Measurements from ENCODE around the gene HOXA6. TPM values are rescaled to one million over a fixed set of nuclear protein-coding genes. Genes with fewer than 3 reads are reported as not detected.

Gene HOXA6
- total and polyA plus RNA-seq, 2 donors (not counting 3 experiments of a cell fraction or from before 2014, with no cell fraction given), result 10.0 to 20.7 TPM

DNA sequence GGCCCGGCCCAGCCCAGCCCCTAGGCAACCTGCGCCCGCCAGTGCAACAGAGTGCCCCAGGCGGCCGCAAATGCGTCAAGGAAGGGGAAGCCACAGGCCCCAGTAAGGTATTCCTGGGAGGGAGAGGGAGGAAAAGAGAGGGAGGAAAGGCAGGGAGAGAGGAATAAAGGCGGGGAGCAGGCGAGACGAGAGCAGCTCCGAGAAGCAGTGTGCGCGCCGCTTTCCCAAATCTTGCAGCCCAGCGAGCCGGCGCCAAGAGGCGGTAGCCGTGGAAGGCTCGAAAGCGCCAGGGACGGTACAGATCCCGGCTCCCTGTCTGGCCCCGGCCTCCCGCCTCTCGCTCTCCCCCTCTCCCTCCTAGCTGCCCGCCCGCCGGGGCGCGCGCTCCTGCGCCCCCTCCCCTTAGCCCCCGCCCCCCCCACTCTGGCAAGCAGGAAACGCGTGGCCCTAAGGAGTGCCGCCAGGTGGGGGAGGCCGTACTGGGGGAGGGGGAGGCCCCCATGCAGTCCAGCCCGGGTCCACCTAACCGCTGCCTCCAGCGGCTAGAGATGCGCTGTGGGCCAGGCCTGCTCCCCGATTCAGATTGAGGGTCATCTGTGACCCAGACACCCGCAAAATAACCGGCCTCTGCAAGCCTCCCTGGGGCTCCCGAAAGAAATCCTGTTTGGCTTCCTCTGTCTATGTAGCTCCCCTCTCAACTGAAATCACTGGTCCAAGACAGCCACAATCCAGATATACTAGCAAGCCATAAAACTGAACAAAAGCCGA is 22.3 kb upstream of the HOXA6 start:
- FAIRE-seq, result no peak
- TF ChIP-seq MYC (IDR thresholded peaks at IDR 0.05; ENCODE audit: low read depth, low read length) (peak; percentile 42), GATA2 (IDR thresholded peaks at IDR 0.05; ENCODE audit: insufficient read depth, insufficient read length, low read depth, low read length) (no peak), FOS (IDR thresholded peaks at IDR 0.05; ENCODE audit: borderline replicate concordance, insufficient read depth, low read length) (no peak)
- intact Hi-C loops (cut with micrococcal nuclease), result loop anchor here (2.0 kb wide), 1 partner anchor 51 kb away; no protein-coding TSS in a partner anchor

DNA sequence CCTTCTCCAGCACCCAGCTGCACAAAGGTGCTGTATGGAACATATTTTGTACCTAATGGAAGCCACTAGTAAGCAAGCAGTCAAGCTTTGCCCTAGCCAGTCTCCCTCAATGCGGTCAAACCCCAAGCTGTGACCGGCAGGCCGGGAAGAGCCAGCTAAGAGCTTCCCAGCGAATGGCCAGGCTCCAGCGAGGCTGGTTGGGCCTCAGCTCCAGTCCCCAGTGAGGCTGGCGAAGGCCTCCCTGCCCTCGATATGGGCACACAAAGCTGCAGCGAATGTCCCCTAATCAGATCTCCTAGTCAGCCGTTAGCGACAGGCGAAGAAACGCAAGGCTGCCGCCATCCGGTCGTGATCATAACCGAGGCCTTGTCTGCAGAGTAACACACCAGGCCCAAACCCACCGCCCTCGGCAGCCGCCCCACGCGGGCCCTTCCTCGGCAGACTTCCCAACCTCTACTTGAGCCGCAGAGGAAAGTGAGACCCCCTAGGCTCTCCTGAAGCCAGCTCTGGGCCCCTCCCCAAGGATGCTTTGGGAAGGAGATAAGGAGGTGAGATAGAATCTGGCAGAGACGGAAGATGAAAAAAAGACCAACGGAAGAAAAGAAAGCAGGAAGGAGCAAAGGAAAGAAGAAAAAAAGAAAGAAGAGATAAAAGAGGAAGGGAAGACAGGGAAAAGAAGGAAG is 20.8 kb upstream of the HOXA6 start:
- no peak overlapping the region for H2AFZ ChIP-seq (ENCODE audit: low read depth, low read length)
- H3K4me1 ChIP-seq (ENCODE audit: control insufficient read depth, extremely low read depth, insufficient read depth, low read length), result peaks cover 45% of the 10 kb centered on the region
- H3K27me3 ChIP-seq (ENCODE audit: control insufficient read depth in 2 of 2, insufficient read depth in 2 of 2, low read length in 2 of 2), result no peaks in the 10 kb centered on the region
- peak overlapping the region; percentile 91 for H3K27ac ChIP-seq (ENCODE audit: insufficient read depth, low read depth, low read length)
- POLR2A ChIA-PET, result interaction anchor here (0.5 to 1.9 kb wide), 8 partner anchors 9 to 499 kb away, joined by 3 to 6 read pairs (median 4); partner anchors contain the start of genes HOXA11 and HOXA3
- peaks cover 0 to 5% of the 10 kb centered on the region in 2 experiments for H3K36me3 ChIP-seq (ENCODE audit: control insufficient read depth in 2 of 2, extremely low read depth in 1 of 2, insufficient read depth in 2 of 2, low read length in 2 of 2)
- TF ChIP-seq, protein P1, sequence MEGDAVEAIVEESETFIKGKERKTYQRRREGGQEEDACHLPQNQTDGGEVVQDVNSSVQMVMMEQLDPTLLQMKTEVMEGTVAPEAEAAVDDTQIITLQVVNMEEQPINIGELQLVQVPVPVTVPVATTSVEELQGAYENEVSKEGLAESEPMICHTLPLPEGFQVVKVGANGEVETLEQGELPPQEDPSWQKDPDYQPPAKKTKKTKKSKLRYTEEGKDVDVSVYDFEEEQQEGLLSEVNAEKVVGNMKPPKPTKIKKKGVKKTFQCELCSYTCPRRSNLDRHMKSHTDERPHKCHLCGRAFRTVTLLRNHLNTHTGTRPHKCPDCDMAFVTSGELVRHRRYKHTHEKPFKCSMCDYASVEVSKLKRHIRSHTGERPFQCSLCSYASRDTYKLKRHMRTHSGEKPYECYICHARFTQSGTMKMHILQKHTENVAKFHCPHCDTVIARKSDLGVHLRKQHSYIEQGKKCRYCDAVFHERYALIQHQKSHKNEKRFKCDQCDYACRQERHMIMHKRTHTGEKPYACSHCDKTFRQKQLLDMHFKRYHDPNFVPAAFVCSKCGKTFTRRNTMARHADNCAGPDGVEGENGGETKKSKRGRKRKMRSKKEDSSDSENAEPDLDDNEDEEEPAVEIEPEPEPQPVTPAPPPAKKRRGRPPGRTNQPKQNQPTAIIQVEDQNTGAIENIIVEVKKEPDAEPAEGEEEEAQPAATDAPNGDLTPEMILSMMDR (IDR thresholded peaks at IDR 0.05; ENCODE audit: extremely low read depth in 1 of 2, insufficient read depth in 1 of 2, low read depth in 1 of 2, low read length in 2 of 2), result peak in 1 of 2 donors; percentile 6
- TF ChIP-seq JUN (IDR thresholded peaks at IDR 0.05; ENCODE audit: borderline replicate concordance, insufficient read depth, insufficient read length, low read depth), result no peak
- no peak for TF ChIP-seq MYC (IDR thresholded peaks at IDR 0.05; ENCODE audit: low read depth, low read length)
- no peak for TF ChIP-seq POLR2AphosphoS5 (IDR thresholded peaks at IDR 0.05; ENCODE audit: insufficient read depth, low read depth, low read length)
- peak; percentile 52 for TF ChIP-seq GATA2 (IDR thresholded peaks at IDR 0.05; ENCODE audit: insufficient read depth, insufficient read length, low read depth, low read length)
- TF ChIP-seq EZH2 (IDR thresholded peaks at IDR 0.05; ENCODE audit: borderline replicate concordance, low read depth, low read length, severe bottlenecking), result no peak
- TF ChIP-seq, protein P2, sequence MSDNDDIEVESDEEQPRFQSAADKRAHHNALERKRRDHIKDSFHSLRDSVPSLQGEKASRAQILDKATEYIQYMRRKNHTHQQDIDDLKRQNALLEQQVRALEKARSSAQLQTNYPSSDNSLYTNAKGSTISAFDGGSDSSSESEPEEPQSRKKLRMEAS (IDR thresholded peaks at IDR 0.05; ENCODE audit: insufficient read depth, insufficient read length), result no peak
- TSS peak; percentile 0 for BruUV-seq (replicated peaks)
- dilution Hi-C loops (cut with MboI; ENCODE audit: extremely low pct_ligation_motif_present, low sequenced_read_pairs) (loop anchor here (10.0 to 25.0 kb wide), 3 partner anchors 314 to 981 kb away; no protein-coding TSS in a partner anchor), intact Hi-C loops (cut with micrococcal nuclease) (loop anchor here (2.0 kb wide), 1 partner anchor 50 kb away; no protein-coding TSS in a partner anchor)
- peak; percentile 73 for FAIRE-seq
- H3K79me2 ChIP-seq (ENCODE audit: control insufficient read depth, insufficient read depth, low read length), result peaks cover 98% of the 10 kb centered on the region
- H3K4me3 ChIP-seq (replicated peaks in 1 of 3; ENCODE audit: insufficient read depth in 1 of 3, low read depth in 1 of 3, low read length in 3 of 3), result peak overlapping the region; percentile 44 to 98 (median 63)
- peak overlapping the region; percentile 85 for H3K9ac ChIP-seq (replicated peaks; ENCODE audit: extremely low read depth, insufficient read depth, low read length)
- H3K9me3 ChIP-seq (replicated peaks; ENCODE audit: control insufficient read depth, insufficient read depth, low read length), result no peaks in the 10 kb centered on the region
- no peaks in the 10 kb centered on the region for H3K9me1 ChIP-seq (replicated peaks; ENCODE audit: control insufficient read depth, extremely low read depth, insufficient read depth, low read length)
- H4K20me1 ChIP-seq (replicated peaks; ENCODE audit: control insufficient read depth, extremely low read depth, insufficient read depth, low read length), result no peaks in the 10 kb centered on the region
- DNase-seq (ENCODE audit: low read depth, low spot score), result peak; percentile 84
- H3K4me2 ChIP-seq (ENCODE audit: insufficient read depth, low read length), result peak overlapping the region; percentile 70
- CTCF ChIA-PET, result interaction anchor here (0.8 to 7.4 kb wide), 11 partner anchors 9 to 799 kb away, joined by 3 to 86 read pairs (median 5); partner anchors contain the start of genes HOXA3, HOXA5 and HOXA6

More for the DNA sequence above, 22.3 kb upstream of the HOXA6 start:
- POLR2A ChIA-PET, result interaction anchor here (1.9 kb wide), 1 partner anchor 16 kb away, joined by 6 read pairs; the partner anchor contains the start of gene HOXA11
- no peaks in the 10 kb centered on the region for H3K9me1 ChIP-seq (replicated peaks; ENCODE audit: control insufficient read depth, extremely low read depth, insufficient read depth, low read length)
- H3K4me1 ChIP-seq (ENCODE audit: control insufficient read depth, extremely low read depth, insufficient read depth, low read length), result peaks cover 50% of the 10 kb centered on the region
- peak overlapping the region; percentile 98 for H3K4me2 ChIP-seq (ENCODE audit: insufficient read depth, low read length)
- BruUV-seq (replicated peaks), result no TSS peak
- no peaks in the 10 kb centered on the region for H3K27me3 ChIP-seq (ENCODE audit: control insufficient read depth in 2 of 2, insufficient read depth in 2 of 2, low read length in 2 of 2)
- H3K9me3 ChIP-seq (replicated peaks; ENCODE audit: control insufficient read depth, insufficient read depth, low read length), result no peaks in the 10 kb centered on the region
- CTCF ChIA-PET, result interaction anchor here (1.0 to 7.4 kb wide), 8 partner anchors 8 to 30 kb away, joined by 3 to 86 read pairs (median 14); partner anchors contain the start of genes HOXA3, HOXA5 and HOXA7
- peak overlapping the region; percentile 44 to 98 (median 63) for H3K4me3 ChIP-seq (replicated peaks in 1 of 3; ENCODE audit: insufficient read depth in 1 of 3, low read depth in 1 of 3, low read length in 3 of 3)
- no peaks in the 10 kb centered on the region for H4K20me1 ChIP-seq (replicated peaks; ENCODE audit: control insufficient read depth, extremely low read depth, insufficient read depth, low read length)
- dilution Hi-C loops (cut with MboI; ENCODE audit: extremely low pct_ligation_motif_present, low sequenced_read_pairs), result loop anchor here (10.0 to 25.0 kb wide), 3 partner anchors 315 to 983 kb away; no protein-coding TSS in a partner anchor
- peak overlapping the region; percentile 91 for H3K9ac ChIP-seq (replicated peaks; ENCODE audit: extremely low read depth, insufficient read depth, low read length)
- no peaks in the 10 kb centered on the region for H3K36me3 ChIP-seq (ENCODE audit: control insufficient read depth in 2 of 2, extremely low read depth in 1 of 2, insufficient read depth in 2 of 2, low read length in 2 of 2)
- H2AFZ ChIP-seq (ENCODE audit: low read depth, low read length), result no peak overlapping the region
- no peak for DNase-seq (ENCODE audit: low read depth, low spot score)
- H3K79me2 ChIP-seq (ENCODE audit: control insufficient read depth, insufficient read depth, low read length), result peaks cover 98% of the 10 kb centered on the region
- H3K27ac ChIP-seq (ENCODE audit: insufficient read depth, low read depth, low read length), result peak overlapping the region; percentile 96

Data from endothelial cell of umbilical vein (primary cell).